Heart left ventricle (tissue), 16 donors: ENCODE results near the gene RNF43. TPM values are rescaled to one million over a fixed set of nuclear protein-coding genes. Genes with fewer than 3 reads are reported as not detected.

Source experiments
- ATAC-seq, 4 donors: fragments of 200-7000 bp; cut with Tn5 transposase; one replicate each; pipeline ENCODE4 v1.9.1; 2020 to 2022; ENCODE audit warnings: moderate library complexity in 4 of 4, mild to moderate bottlenecking in 3 of 4, moderate number of reproducible peaks in 1 of 4
- DNase-seq, 5 donors: peaks; one replicate each; pipeline ENCODE4 v3.0.0-alpha.2; 2020
- H3K27ac ChIP-seq, 12 donors: fragments of 200-600 bp; sonication (generic) in 4 of 12; one replicate each; pipeline versions ENCODE4 v1.5.0 to v1.8.0; 2016 to 2022; ENCODE audit warnings: mild to moderate bottlenecking in 2 of 12
- H3K27me3 ChIP-seq, 9 donors: fragments of 200-600 bp; sonication (generic) in 2 of 9; one replicate each; pipeline versions ENCODE4 v1.5.1 to v1.8.0; 2016 to 2022; ENCODE audit warnings: mild to moderate bottlenecking in 3 of 9
- H3K36me3 ChIP-seq, 9 donors: fragments of 200-600 bp; sonication (generic) in 2 of 9; one replicate each; pipeline versions ENCODE4 v1.5.0 to v1.8.0; 2018 to 2022; ENCODE audit warnings: mild to moderate bottlenecking in 2 of 9
- H3K4me1 ChIP-seq, 12 donors: fragments of 200-600 bp; sonication (generic) in 4 of 12; one replicate each; pipeline versions ENCODE4 v1.5.0 to v1.8.0; 2016 to 2022; ENCODE audit warnings: mild to moderate bottlenecking in 3 of 12
- H3K4me3 ChIP-seq, 12 donors: fragments of 200-600 bp; sonication (generic) in 4 of 12; one replicate each; pipeline versions ENCODE4 v1.5.0 to v1.8.0; 2017 to 2022; ENCODE audit warnings: mild to moderate bottlenecking in 9 of 12, moderate library complexity in 4 of 12
- H3K9me3 ChIP-seq, 12 donors: fragments of 200-600 bp; sonication (generic) in 4 of 12; one replicate each; pipeline versions ENCODE4 v1.5.0 to v1.8.0; 2016 to 2022; ENCODE audit warnings: mild to moderate bottlenecking in 1 of 12
- POLR2A ChIP-seq, 2 donors: fragments of 450-650 bp; IDR thresholded peaks; one replicate each; pipeline ENCODE4 v1.6.1; 2017; ENCODE audit warnings: antibody characterized with exemption in 2 of 2, mild to moderate bottlenecking in 2 of 2, moderate library complexity in 2 of 2
- WGBS, 4 donors: extraction: QIAGEN DNeasy Blood & Tissue Kit in 2 of 4; methylation state at CpG; one replicate each; pipeline versions ENCODE4 v1.1.5 to v1.1.7; 2013 to 2018; 5-methylcytosine and 5-hydroxymethylcytosine counted together
- intact Hi-C, 10 donors: fragments of 100-400 bp; cut with DNase I; formaldehyde crosslinking; loops; one replicate each; pipeline versions ENCODE4 v1.11.1 to v1.14.2; 2022
- polyA plus RNA-seq, 2 donors: library from polyadenylated mRNA; stranded (reverse); fragments of 200-250 nt; gene quantifications; one replicate each; pipeline ENCODE4 v1.2.3, GENCODE V29; 2013
- total RNA-seq, 9 donors: library from RNA; depleted of rRNA in 2 of 9; stranded (reverse); fragments of >200 nt in 2 of 9; fragmentation: NEBNext Ultra II Directional in 3 of 9; extraction: Animal tissue kit (Norgen Biotek cat#: 25700) in 3 of 9; gene quantifications; one replicate each; pipeline versions ENCODE4 v1.1.0 to v1.2.4, GENCODE V29; 2016 to 2023
- TF ChIP-seq, protein P1 (sequence below), 12 donors: fragments of 200-600 bp; sonication (generic) in 4 of 12; IDR thresholded peaks; one replicate each; pipeline versions ENCODE4 v1.5.0 to v1.8.0; 2018 to 2022; ENCODE audit warnings: antibody characterized with exemption in 12 of 12, mild to moderate bottlenecking in 5 of 12
- donor health status: ischemic (EF 13 %, LVEDD 7.1; RV severe dilation, severe dysfunction).
- donor health status: healthy with polysubstance abuse.
- donor health status: DM: no; HTN: yes; CAD: no.
- donor health status: DM: no; HTN: no; CAD: no.
- donor health status: ischemic (EF 25% LVEDD 6.9; RV normal size, moderate dysfunction).
- donor health status: ischemic (EF 25% LVEDD 5.7; RV mildly dilated, moderate dysfunction).
- donor health status: healthy.
- donor health status: DM: yes; HTN: yes; CAD: no.
- donor health status: ischemic (EF 35%, LVEDD 5.7; RV mildly dilated, moderate dysfunction).
- donor health status: nonischemic (EF 11% LVEDD 7.7; RV severe dilation, severe dysfunction).
- donor health status: DM: yes; HTN: yes; CAD: no.
- donor health status: PGD.
- donor health status: ischemic (EF 29% LVEDD 5.4; RV normal size, mild dysfunction).
- donor health status: nonischemic (EF 23%, LVEDD 6.1; RV moderate dilation, normal function).

The RNF43 gene
- total and polyA plus RNA-seq, 11 donors, result 1.9 to 7.5 (median 4.9) TPM

DNA sequence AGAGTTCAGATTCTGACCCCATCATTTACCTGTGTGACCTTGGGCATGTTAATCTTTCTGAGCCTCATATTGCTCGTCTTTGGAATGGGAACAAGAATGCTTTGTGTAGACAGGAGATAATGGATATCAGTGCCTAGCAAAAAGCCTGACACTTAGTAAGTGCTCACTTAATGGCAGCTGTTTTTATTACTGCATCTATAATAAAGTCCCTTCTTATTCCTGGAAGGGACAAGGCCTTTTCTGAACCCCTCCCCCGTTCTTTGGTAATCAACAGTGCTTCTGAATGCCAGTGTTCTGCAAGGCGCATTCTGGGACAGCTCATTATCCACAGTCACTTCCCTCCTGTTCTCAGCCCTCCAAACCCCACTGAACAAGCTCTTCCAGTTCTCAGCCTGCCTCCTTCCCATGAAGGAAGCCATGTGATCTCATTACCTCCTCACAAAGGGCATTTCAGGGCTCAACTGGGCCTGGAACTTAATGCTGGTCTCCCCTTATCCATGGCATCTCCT, 40.2 kb downstream of the RNF43 start:
- peaks cover 0 to 17% (median 0%) of the 10 kb centered on the region in 12 donors for H3K4me1 ChIP-seq

DNA sequence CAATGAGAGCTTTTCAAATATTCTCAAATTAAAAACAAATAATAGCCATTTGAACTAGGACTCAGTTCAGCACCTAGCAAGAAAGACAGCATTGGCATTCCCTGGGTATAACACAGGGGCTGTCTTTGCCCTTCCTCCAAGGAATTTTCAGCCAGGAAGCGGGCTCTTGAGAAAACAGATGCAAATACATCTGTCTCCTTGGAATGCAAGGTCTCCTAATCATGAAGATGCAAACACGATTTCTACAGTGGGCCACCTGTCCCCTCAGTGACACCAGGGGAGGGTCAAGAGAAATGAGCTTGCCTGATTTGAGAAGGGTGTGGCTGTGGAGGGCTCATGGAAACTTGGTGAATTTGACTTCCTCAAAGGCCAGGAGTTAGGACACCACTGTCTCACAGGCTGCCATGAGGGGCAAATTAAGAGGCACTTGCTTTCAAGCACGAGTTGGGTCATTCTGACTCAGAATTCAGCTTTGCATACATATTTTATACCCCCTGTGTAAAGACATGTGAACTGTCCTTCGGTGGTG, 40.8 kb downstream of the RNF43 start:
- TF ChIP-seq, protein P1, sequence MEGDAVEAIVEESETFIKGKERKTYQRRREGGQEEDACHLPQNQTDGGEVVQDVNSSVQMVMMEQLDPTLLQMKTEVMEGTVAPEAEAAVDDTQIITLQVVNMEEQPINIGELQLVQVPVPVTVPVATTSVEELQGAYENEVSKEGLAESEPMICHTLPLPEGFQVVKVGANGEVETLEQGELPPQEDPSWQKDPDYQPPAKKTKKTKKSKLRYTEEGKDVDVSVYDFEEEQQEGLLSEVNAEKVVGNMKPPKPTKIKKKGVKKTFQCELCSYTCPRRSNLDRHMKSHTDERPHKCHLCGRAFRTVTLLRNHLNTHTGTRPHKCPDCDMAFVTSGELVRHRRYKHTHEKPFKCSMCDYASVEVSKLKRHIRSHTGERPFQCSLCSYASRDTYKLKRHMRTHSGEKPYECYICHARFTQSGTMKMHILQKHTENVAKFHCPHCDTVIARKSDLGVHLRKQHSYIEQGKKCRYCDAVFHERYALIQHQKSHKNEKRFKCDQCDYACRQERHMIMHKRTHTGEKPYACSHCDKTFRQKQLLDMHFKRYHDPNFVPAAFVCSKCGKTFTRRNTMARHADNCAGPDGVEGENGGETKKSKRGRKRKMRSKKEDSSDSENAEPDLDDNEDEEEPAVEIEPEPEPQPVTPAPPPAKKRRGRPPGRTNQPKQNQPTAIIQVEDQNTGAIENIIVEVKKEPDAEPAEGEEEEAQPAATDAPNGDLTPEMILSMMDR (IDR thresholded peaks at IDR 0.05), result no peak
- no peak for TF ChIP-seq POLR2A (IDR thresholded peaks at IDR 0.05)
- intact Hi-C loops, result loop anchor here in 1 of 10 donors (10.0 kb wide), 1 partner anchor 62 kb away; no protein-coding TSS in a partner anchor
- no peaks in the 10 kb centered on the region for H3K9me3 ChIP-seq
- H3K36me3 ChIP-seq, result no peaks in the 10 kb centered on the region
- ATAC-seq, result no peak
- H3K4me3 ChIP-seq, result no peak overlapping the region
- 66 to 74% (median 67%) methylated on average over 4 of the region's 4 CpGs for WGBS, 4 donors
- no peak overlapping the region for H3K27ac ChIP-seq
- no peak for DNase-seq
- no peaks in the 10 kb centered on the region for H3K27me3 ChIP-seq
- H3K4me1 ChIP-seq, result peaks cover 0 to 11% (median 0%) of the 10 kb centered on the region in 12 donors

More for the DNA sequence above, 40.2 kb downstream of the RNF43 start:
- 67 to 78% (median 74%) methylated on average over 3 of the region's 3 CpGs for WGBS, 4 donors
- no peaks in the 10 kb centered on the region for H3K9me3 ChIP-seq
- intact Hi-C loops, result loop anchor here in 1 of 10 donors (10.0 kb wide), 1 partner anchor 62 kb away; no protein-coding TSS in a partner anchor
- TF ChIP-seq, protein P1 (IDR thresholded peaks at IDR 0.05), result no peak
- TF ChIP-seq POLR2A (IDR thresholded peaks at IDR 0.05), result no peak
- no peak for DNase-seq
- no peak overlapping the region for H3K27ac ChIP-seq
- H3K36me3 ChIP-seq, result no peaks in the 10 kb centered on the region
- H3K27me3 ChIP-seq, result no peaks in the 10 kb centered on the region
- H3K4me3 ChIP-seq, result no peak overlapping the region
- ATAC-seq, result no peak

DNA sequence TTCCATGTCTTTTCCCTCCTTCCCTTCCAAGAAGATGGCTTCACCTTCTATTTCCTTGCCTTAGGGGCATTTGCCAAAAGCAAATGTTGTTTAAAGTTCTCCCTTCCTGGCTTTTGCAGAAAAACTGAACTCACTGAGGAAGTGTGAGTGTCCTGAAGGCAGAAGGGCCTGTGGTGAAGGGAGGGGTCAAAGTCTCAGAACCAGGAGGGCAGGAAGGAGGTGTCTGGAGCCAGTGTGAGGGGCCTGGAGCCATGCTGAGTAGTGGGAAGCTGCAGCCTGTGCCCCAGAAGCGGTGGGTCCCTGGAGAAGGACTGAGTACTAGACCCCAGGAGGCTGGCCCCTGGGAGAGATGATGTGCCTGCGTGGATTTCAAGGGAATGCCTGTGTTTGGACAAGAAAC, 41.5 kb downstream of the RNF43 start:
- intact Hi-C loops, result loop anchor here in 1 of 10 donors (10.0 kb wide), 1 partner anchor 61 kb away; no protein-coding TSS in a partner anchor
- TF ChIP-seq POLR2A (IDR thresholded peaks at IDR 0.05), result no peak
- TF ChIP-seq, protein P1 (IDR thresholded peaks at IDR 0.05), result no peak

DNA sequence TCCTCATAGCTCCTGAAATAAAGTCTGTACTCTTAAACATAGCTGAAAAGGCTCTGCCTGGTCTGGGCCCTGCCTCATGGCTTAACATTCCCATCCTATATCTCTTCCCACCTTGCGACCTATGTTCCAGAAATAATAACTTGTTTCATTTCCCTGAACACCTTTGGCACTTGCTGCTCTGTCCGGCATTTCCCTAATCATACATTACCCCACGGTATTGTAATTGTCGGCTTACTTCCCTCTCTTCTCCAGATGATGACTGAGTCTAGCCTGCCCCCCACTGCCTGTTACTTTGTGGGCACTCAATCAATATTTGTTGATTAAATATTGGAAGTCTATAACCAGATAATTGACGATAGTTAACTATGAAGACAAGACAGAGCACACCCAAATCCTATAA, 42.1 kb downstream of the RNF43 start:
- no peak for ATAC-seq
- Histone ChIP-seq H3K27me3 (no peaks in the 10 kb centered on the region), H3K4me3 (no peak overlapping the region), H3K27ac (no peak overlapping the region), H3K36me3 (no peaks in the 10 kb centered on the region), H3K9me3 (no peaks in the 10 kb centered on the region), H3K4me1 (peaks cover 0 to 7% (median 0%) of the 10 kb centered on the region in 12 donors)
- intact Hi-C loops, result loop anchor here in 1 of 10 donors (10.0 kb wide), 1 partner anchor 60 kb away; no protein-coding TSS in a partner anchor
- no peak for DNase-seq
- 75 to 81% (median 78%) methylated on average over 5 of the region's 5 CpGs for WGBS, 4 donors
- no peak for TF ChIP-seq POLR2A (IDR thresholded peaks at IDR 0.05)
- TF ChIP-seq, protein P1 (IDR thresholded peaks at IDR 0.05), result no peak

More for the DNA sequence above, 41.5 kb downstream of the RNF43 start:
- Histone ChIP-seq H3K27me3 (no peaks in the 10 kb centered on the region), H3K27ac (no peak overlapping the region), H3K36me3 (no peaks in the 10 kb centered on the region), H3K4me3 (no peak overlapping the region), H3K9me3 (no peaks in the 10 kb centered on the region), H3K4me1 (peaks cover 0 to 7% (median 0%) of the 10 kb centered on the region in 12 donors)
- DNase-seq, result no peak
- WGBS, 4 donors, result 61 to 84% (median 74%) methylated on average over 2 of the region's 2 CpGs
- ATAC-seq, result no peak
